GM18498 (cell line): ENCODE data around the gene TINAG.
A peak's percentile ranks its signal among the peaks of the same experiment; 100 is the strongest.
"Not testable (repeated sequence)": the region's sequence is repeated elsewhere in the genome, so short reads cannot be mapped to it uniquely, and the experiment has no call there.

Experiments
- ATAC-seq: cut with Tn5 transposase; IDR thresholded peaks from one replicate; pipeline ENCODE4 v1.9.1; 2021; ENCODE audit warnings: mild to moderate bottlenecking, moderate library complexity; ENCODE audit not compliant: unreplicated experiment

The TINAG gene

GRCh38 chr6:54307439-54307910, 766 bp upstream of the TINAG start:
- peak; percentile 64 for ATAC-seq

GRCh38 chr6:54308986-54309315, 710 bp downstream of the TINAG start:
- ATAC-seq, result no peak

- no peak for ATAC-seq
Measured at GRCh38 chr6:54310377-54311152, 2.3 kb downstream of the TINAG start.

GRCh38 chr6:54315656-54316055, 7.4 kb downstream of the TINAG start:
- ATAC-seq, result no peak

DNA sequence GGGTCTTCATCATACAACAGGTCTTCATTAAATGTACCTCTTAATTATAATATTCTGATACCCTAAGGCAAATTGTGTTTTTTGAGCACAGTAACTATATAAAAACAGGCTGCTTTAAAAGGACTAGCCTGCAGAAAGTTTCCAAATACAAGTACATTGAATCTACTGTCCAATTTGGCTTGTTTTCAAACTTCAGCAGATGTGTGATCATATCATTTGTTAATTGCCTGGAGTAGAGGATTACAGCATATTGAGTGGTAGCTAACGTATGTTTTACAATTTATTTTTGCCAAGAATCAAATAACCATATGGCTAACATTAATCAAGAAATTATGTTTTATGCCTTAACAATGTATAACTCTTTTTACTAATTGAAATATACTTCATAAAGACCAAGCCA, 12.6 kb downstream of the TINAG start:
- no peak for ATAC-seq

DNA sequence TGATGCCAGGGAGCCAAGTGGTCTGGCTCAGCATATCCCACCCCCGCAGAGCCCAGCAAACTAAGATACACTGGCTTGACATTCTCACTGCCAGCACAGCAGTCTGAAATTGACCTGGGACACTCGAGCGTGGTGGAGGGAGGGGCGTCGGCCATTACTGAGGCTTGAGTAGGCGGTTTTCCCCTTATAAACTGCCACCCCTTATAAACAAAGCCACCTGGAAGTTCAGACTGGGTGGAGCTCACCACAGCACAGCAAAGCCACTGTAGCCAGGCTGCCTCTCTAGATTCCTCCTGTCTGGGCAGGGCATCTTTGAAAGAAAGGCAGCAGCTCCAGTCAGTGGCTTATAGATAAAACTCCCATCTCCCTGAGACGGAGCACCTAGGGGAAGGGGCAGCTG, 19.4 kb downstream of the TINAG start:
- ATAC-seq, result no peak

GRCh38 chr6:54331571-54331970, 23.3 kb downstream of the TINAG start:
- ATAC-seq, result not testable (repeated sequence)

DNA sequence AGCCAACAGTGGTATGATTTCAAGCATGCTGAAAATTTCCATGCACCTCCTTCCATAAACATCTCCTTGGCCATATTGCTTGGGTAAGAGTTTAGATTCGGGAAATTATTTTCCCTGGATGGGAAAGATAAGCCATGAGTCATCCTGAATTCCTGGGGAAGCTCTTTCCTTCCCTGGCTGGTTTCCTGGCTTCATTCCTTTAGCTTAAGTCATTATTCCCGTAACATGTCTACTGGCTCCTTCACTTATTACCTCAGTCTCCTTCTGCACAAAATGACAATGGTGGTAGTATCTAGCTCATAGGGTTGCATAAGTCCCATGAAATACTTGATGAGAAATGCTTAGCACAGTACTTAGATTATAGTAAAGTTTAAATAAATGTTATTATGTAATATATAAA, 27.6 kb downstream of the TINAG start:
- no peak for ATAC-seq

DNA sequence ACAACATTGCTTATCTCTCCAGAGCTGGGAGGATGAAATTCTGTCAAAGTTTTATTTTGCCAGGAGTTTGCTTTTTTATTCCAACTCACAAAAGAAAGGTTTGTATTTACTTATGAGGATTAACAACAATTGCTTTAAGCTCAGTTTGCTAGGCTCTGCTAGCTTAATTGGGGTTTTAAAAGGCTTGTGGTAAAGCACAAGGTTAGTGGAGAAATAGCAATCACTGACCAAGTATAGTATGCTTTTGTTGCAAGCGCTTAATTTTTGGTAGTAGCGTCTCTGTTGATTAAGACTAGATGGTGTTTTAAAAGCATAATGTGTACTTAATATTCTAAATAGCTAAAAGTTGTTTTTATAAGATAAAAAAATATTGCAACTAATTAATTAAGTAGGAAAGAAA, 45.7 kb downstream of the TINAG start:
- ATAC-seq, result no peak

- no peak for ATAC-seq
Measured at GRCh38 chr6:54354608-54355007, 46.4 kb downstream of the TINAG start.

DNA sequence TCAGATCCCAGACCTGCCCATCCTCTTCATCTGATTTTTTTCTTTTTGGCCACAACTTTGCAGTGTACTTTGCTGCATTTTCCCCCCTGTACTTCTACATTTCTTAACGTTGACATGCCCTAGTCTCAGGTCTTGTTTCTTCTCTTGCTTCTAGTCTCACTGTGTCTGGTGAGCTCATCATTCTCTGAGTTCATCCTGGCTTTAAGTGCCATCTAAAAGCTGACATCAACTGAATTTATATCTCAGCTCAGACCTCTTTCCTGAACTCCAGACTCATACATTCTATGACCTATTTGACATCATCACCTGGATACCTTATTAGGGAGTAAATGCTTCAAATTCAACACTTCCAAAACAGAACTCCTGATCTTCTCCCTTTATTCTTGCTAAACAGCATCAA, 48.9 kb downstream of the TINAG start:
- no peak for ATAC-seq

GRCh38 chr6:54361188-54361587, 52.9 kb downstream of the TINAG start:
- no peak for ATAC-seq

GRCh38 chr6:54361734-54362133, 53.5 kb downstream of the TINAG start:
- ATAC-seq, result no peak

GRCh38 chr6:54366667-54367327, 58.6 kb downstream of the TINAG start:
- no peak for ATAC-seq

- no peak for ATAC-seq
Measured at GRCh38 chr6:54377776-54378175, 69.5 kb downstream of the TINAG start.

DNA sequence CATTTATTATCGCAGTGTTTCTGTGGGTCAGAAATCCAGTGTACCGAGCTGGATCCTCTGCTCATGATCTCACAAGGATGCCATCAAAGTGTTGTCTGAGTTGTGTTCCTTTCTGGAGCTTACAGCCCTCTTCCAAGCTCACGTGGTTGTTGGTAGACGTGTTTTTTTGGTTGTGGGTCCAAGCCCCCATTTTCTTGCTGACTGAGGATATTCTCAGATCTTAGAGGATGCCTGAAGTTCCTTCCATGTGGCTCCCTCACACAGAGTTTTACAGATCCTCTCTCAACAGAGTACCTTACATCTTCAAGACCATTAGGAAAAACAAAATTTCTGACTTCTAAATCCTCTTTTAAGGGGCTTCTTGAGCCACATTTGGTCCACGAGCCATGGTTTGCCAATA, 78.1 kb downstream of the TINAG start:
- ATAC-seq, result no peak

DNA sequence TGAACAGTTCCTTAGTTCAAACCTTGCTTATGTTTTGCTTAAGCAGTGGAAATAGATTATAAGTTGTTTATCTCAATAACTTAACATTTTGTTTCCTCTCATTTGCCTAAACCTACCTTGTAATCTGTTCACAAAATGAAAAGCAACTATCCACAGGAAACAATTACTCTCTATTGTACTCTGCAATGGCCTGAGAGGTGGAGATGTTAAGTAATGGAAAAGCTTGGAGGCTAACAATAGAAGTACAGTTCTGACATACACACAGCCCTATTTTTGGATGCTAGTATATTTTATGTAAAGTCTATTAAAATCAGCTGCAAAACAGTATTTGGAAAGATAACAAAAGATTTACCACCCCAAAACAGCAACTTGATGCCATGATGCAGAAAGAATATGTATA, 82.1 kb downstream of the TINAG start:
- no peak for ATAC-seq

GRCh38 chr6:54391577-54391976, 83.3 kb downstream of the TINAG start:
- ATAC-seq, result no peak

DNA sequence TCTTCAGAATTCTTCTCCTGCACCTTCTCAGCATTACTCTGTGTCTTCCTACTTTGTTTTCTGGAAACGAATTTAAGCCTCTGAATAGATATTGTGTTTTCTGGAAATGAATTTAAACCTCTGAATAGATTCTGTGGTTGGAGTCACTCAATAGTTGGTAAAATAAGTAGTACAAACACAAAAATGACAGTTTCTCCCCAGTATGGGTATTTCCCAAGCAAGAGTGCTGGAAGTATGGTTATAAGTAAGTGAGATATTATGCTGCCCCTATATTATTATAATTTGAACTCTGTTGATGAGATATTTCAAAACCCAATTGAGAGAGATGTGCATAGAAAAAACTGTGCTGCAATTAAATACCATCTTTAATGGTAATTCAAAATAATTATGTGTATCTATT, 94.9 kb downstream of the TINAG start:
- no peak for ATAC-seq

DNA sequence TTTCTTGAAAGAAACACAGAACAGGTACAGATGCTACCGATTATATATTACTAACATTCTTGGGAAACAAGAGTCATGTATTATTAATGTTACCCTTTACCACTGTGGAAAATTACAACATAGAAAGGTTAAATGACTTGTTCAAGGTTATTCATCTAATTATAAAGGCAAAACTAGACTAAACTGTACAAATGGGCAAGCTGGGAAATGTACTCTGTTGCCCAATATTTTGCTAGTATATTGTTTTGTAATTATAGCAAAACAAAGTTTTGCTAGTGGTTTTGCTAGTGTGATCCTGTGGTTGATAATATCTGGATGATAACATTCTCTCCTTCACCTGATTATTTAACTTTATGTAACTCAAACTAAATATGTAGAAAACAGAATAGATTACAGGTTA, 96.5 kb downstream of the TINAG start:
- no peak for ATAC-seq

DNA sequence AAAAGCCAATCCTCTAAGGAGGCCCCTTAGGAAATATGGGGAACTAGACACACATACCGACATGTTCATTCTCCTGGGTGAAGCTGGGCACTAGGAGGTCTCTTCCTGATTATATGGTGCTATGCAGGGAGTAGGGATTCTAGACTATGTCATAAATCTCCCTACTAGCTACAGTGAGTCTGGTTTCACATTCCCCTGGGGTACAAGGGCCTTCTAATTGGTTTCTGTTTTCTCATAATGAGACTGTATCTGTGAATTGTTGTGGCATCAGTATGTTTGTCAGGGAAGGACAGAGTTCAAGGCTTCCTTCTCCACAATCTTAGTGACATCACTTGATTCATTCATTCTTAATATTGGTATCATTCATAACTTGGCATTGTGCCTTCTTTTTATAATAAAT, 103.5 kb downstream of the TINAG start:
- no peak for ATAC-seq

- ATAC-seq, result no peak
Measured at GRCh38 chr6:54415517-54415916, 107.3 kb downstream of the TINAG start.

DNA sequence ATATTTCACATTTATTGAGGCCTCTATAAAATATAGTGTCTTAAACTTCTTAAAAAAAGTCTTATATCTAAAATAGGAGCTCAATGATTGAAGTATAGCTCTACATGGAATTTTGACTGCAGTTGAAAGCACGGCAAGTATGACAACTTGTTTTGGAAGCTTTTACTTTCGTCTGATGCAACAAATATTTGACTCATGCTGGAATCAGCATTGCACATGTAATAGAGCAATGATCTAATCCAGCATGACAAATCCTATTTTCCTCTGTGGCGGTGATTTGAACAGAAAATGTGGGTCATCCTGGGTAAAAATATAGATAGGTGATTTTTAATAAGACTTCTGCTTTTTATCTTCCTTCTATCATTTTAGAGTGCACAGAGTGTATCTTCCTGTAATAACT, 111.6 kb downstream of the TINAG start:
- ATAC-seq, result no peak
